ENCODE results near the gene GINS1. TPM values are rescaled to one million over a fixed set of nuclear protein-coding genes. Genes with fewer than 3 reads are reported as not detected.

GINS1 gene
- total and polyA plus RNA-seq, 11 donors = 0.15 to 3.1 (median 0.36) TPM

DNA sequence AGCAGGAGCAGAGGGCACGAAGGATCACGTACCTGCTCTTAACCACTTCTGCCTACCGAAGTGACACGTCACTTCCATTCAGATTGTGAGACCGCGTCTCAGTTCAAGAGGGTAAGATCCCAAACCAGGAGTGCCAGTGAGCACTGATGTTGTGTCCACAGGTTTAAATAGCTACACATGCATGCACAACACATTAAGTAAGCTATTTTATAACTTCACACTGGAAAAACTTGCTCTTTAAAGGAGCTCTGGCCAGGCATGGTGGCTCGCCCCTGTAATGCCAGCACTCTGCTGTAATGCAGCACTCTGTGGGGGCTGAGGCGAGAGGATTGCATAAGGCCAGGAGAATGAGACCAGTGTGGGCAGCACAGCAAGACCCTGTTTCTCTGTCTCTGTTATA lies 37.9 kb upstream of the GINS1 start:
- intact Hi-C loops (cut with DNase I) = loop anchor here in 1 of 10 donors (5.0 kb wide), 1 partner anchor 42 kb away; no protein-coding TSS in a partner anchor
- Histone ChIP-seq H3K9me3 (no peaks in the 10 kb centered on the region), H3K36me3 (no peaks in the 10 kb centered on the region), H3K27ac (no peak overlapping the region), H3K27me3 (no peaks in the 10 kb centered on the region), H3K4me3 (no peak overlapping the region), H3K4me1 (no peaks in the 10 kb centered on the region)
- TF ChIP-seq POLR2A (IDR thresholded peaks at IDR 0.05) = no peak
- TF ChIP-seq, protein P1, sequence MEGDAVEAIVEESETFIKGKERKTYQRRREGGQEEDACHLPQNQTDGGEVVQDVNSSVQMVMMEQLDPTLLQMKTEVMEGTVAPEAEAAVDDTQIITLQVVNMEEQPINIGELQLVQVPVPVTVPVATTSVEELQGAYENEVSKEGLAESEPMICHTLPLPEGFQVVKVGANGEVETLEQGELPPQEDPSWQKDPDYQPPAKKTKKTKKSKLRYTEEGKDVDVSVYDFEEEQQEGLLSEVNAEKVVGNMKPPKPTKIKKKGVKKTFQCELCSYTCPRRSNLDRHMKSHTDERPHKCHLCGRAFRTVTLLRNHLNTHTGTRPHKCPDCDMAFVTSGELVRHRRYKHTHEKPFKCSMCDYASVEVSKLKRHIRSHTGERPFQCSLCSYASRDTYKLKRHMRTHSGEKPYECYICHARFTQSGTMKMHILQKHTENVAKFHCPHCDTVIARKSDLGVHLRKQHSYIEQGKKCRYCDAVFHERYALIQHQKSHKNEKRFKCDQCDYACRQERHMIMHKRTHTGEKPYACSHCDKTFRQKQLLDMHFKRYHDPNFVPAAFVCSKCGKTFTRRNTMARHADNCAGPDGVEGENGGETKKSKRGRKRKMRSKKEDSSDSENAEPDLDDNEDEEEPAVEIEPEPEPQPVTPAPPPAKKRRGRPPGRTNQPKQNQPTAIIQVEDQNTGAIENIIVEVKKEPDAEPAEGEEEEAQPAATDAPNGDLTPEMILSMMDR (IDR thresholded peaks at IDR 0.05) = no peak
- DNase-seq = no peak
- 89 to 95% (median 91%) methylated on average over 8 of the region's 8 CpGs for WGBS, 4 donors
- no peak for ATAC-seq

DNA sequence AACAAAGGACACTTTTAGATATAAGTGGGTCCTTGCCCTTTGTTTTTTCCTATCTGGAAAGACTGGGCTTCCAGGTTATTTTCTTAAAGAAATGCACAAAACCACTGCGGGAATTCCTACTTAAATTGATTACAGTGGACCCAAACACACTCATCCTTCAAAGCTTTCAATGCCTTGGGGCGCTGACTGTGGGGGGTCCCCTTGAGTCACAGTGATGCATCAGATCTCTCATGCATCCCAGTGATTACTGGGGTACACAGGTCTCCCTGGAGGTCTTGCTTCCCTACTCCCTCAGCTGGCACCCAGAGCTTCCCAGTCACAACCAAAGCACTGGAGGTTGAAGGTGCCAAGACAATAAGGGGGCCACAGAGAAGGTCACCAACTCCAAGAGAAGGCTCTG lies 37.5 kb upstream of the GINS1 start:
- no peak for DNase-seq
- TF ChIP-seq POLR2A (IDR thresholded peaks at IDR 0.05) = no peak
- TF ChIP-seq, protein P1 (IDR thresholded peaks at IDR 0.05) = no peak
- WGBS, 4 donors = 91 to 97% (median 96%) methylated on average over 2 of the region's 2 CpGs
- Histone ChIP-seq H3K36me3 (no peaks in the 10 kb centered on the region), H3K4me3 (no peak overlapping the region), H3K27ac (no peak overlapping the region), H3K9me3 (no peaks in the 10 kb centered on the region), H3K27me3 (no peaks in the 10 kb centered on the region), H3K4me1 (no peaks in the 10 kb centered on the region)
- intact Hi-C loops (cut with DNase I) = loop anchor here in 1 of 10 donors (5.0 kb wide), 1 partner anchor 43 kb away; no protein-coding TSS in a partner anchor
- no peak for ATAC-seq

DNA sequence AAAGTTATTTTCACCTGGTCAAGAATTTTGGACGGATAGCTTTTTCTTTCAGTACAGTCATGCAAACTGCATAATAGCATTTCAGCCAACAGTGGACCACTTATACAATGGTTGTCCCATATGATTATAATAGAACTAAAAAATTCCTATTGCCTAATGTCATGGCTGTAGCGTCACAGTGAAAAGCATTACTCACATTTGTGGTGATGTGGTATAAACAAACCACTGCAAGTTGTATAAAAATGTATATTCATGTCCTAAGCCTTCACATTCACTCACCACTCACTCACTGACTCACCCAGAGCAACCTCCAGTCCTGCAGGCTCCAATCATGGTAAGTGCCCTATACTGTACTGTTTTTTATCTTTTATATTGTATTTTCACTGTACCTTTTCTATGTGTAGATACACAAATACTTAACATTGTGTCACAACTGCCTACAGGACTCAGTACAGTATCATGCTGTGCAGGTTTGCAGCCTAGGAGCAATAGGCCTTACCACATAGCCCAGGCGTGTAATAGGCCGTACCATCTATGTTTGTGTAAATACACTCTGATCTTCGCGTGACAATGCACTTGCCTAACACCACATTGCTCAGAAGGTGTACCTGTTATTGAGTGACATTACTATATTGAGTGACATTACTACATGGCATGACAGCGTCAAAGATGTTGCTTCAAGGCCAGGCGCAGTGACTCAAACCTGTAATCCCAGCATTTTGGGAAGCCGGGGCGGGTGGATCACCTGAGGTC lies 34.7 kb upstream of the GINS1 start:
- TF ChIP-seq, protein P1 (IDR thresholded peaks at IDR 0.05) = no peak
- TF ChIP-seq POLR2A (IDR thresholded peaks at IDR 0.05) = no peak
- intact Hi-C loops (cut with DNase I) = no loop called here
- Histone ChIP-seq H3K27ac (no peak overlapping the region), H3K9me3 (no peaks in the 10 kb centered on the region), H3K4me1 (peaks cover 0 to 12% (median 0%) of the 10 kb centered on the region in 12 donors), H3K27me3 (no peaks in the 10 kb centered on the region), H3K36me3 (no peaks in the 10 kb centered on the region), H3K4me3 (no peak overlapping the region)
- DNase-seq (no peak), ATAC-seq (no peak)
- WGBS, 4 donors = 92 to 97% (median 95%) methylated on average over 10 of the region's 10 CpGs

DNA sequence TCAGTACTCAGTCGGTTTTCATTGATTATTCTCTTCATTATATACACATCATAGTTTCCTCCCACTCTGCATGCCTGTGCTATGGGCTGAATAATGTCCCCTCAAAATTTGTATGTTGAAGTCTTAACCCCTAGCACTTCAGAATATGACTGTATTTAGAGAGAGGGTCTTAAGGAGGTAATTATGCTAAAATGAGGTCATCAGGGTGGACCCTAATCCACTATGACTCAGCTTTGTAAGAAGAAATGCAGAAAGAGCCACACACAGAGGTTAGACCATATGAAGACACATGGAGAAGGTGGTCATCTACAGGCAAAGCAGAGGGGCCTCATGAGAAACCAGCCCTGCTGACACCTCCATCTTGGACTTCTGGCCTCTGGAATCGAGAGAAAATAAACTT lies 32.6 kb upstream of the GINS1 start:
- TF ChIP-seq, protein P1 (IDR thresholded peaks at IDR 0.05) = no peak
- TF ChIP-seq POLR2A (IDR thresholded peaks at IDR 0.05) = no peak
- no peak for ATAC-seq
- Histone ChIP-seq H3K27ac (no peak overlapping the region), H3K4me1 (peaks cover 0 to 19% (median 6%) of the 10 kb centered on the region in 12 donors), H3K4me3 (no peak overlapping the region), H3K27me3 (no peaks in the 10 kb centered on the region), H3K36me3 (no peaks in the 10 kb centered on the region), H3K9me3 (no peaks in the 10 kb centered on the region)
- no peak for DNase-seq
- intact Hi-C loops (cut with DNase I) = no loop called here
- WGBS, 4 donors = 90 to 97% (median 94%) methylated on average over 2 of the region's 2 CpGs
